ENCODE measurements around the gene NMNAT2. TPM values are rescaled to one million over a fixed set of nuclear protein-coding genes. Genes with fewer than 3 reads are reported as not detected.

The NMNAT2 gene
- total RNA-seq, 1 donor from 2014 or later = not detected

DNA sequence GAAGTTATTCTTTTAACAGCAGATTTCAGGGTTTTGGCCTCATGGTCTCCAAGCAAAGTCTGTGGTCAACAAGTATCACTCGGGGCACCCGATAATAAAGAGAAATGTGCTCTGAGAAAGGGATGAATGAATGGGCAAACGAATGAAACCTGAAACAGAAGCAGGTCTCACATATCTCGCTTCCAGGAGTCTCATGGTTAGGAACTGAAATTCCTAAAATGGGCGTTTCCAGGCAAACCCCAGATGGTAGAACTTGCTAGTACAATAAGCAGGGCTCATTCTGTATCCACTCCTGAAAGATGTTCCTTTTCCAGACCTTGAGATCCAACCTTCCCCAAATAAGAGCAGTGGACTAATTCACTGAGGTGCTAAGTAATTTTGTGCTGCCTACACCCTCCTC lies 144.9 kb downstream of the NMNAT2 start:
- Mint-ChIP-seq H3K9me3 (no peaks in the 10 kb centered on the region), H3K27ac (no peak overlapping the region), H3K4me1 (ENCODE audit: low read depth) (no peaks in the 10 kb centered on the region), H3K36me3 (ENCODE audit: low read depth) (no peaks in the 10 kb centered on the region), H3K4me3 (ENCODE audit: low read depth) (no peak overlapping the region), H3K27me3 (ENCODE audit: low read depth) (peaks cover 3% of the 10 kb centered on the region)
- no peak for DNase-seq (ENCODE audit: low spot score)
- intact Hi-C loops (cut with micrococcal nuclease) = no loop called here

DNA sequence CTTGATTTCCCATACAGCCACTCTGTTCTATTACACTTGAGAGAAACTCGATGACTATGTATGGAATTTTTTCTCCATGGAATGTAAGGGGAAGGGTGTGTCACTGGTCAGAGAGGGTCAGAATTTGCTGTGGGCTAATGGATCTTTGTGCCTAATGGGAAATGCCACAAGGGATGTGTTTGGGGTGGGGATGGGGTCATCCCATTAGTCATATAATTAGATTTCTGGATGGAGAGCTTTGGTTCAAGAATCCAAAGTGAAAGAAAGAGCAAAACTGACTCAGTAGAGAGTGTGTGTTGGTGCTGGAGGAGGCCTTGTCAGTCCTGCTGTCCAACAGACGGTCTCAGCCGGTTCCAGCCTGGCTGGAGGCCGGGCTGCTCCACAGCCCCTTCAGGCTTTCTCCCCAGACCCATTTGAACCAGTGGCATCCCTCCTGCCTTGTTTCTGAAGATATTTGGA lies 145.8 kb downstream of the NMNAT2 start:
- Mint-ChIP-seq H3K9me3 (no peaks in the 10 kb centered on the region), H3K27me3 (ENCODE audit: low read depth) (peaks cover 3% of the 10 kb centered on the region), H3K4me1 (ENCODE audit: low read depth) (no peaks in the 10 kb centered on the region), H3K36me3 (ENCODE audit: low read depth) (no peaks in the 10 kb centered on the region), H3K27ac (no peak overlapping the region), H3K4me3 (ENCODE audit: low read depth) (no peak overlapping the region)
- no peak for DNase-seq (ENCODE audit: low spot score)
- intact Hi-C loops (cut with micrococcal nuclease) = no loop called here

DNA sequence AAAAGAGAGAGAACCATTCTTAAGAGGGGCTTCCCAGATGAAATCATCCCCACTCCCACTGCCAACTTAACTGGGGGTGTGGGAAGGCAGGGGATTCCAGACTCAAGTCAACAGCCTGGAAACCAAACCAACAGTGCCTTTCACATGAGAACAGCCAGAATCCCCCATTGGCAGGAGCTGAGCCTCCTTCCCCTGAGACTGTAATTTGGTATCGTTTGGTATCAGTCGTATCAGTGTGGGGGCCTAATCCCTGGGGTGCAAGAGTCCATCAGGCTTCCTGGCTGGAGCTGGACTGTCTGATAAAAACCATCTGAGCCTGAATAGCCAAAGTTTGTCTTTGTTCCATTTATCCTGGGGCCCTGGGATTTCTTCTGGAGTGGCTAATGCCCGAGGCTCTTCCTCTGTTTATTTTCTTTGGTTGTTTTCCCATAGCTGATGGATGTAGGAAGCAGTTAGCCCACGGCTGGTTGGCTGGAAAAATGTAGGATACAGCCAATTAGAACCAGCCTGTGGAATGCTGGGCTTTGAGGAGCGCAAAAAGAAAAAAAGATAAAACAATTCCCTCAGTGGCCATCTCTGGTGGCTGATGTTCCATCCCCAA lies 147.5 kb downstream of the NMNAT2 start:
- no peaks in the 10 kb centered on the region for H3K9me3 Mint-ChIP-seq
- no peaks in the 10 kb centered on the region for H3K4me1 Mint-ChIP-seq (ENCODE audit: low read depth)
- H3K27me3 Mint-ChIP-seq (ENCODE audit: low read depth) = peaks cover 3% of the 10 kb centered on the region
- no peak for DNase-seq (ENCODE audit: low spot score)
- no peak overlapping the region for H3K4me3 Mint-ChIP-seq (ENCODE audit: low read depth)
- no peak overlapping the region for H3K27ac Mint-ChIP-seq
- H3K36me3 Mint-ChIP-seq (ENCODE audit: low read depth) = no peaks in the 10 kb centered on the region
- intact Hi-C loops (cut with micrococcal nuclease) = no loop called here

DNA sequence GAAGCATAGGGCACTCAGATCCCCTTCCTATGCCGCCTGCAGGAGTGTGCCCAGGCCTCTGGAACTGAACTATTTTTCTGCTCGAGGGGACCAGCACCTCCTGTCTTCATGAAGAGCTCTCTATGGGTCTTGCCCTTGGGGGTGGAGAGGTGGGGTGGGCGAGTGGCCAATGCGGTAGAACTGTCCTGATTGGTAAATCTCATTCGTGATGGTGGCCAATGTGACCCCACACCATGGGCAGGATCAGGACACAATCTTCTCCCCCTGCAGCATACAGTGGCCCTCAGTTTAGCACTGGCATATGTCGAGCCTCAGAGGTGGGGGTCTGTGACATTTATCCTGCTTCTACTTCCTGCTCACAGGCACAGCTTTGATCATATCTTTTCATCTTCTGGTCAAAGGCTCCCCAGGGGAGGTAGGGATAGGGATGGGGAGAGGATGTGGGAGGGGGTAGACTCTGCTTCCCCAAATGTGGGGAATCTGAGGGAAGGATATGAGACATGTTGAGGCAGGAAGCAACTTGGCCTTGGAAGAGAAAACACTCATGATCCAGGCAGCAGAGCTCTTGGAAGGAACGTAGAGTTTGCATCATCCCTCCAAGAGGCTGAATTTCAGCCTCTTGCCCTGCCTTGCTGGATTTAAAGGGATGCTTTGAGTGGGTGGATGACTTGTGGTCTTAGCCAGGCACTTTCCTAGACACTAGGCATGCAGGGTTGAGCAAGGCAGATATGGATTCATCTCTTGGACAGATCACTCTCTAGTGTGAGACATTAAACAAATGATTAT lies 150.3 kb downstream of the NMNAT2 start:
- Mint-ChIP-seq H3K9me3 (no peaks in the 10 kb centered on the region), H3K4me3 (ENCODE audit: low read depth) (no peak overlapping the region), H3K27ac (no peak overlapping the region), H3K27me3 (ENCODE audit: low read depth) (peaks cover 3% of the 10 kb centered on the region), H3K36me3 (ENCODE audit: low read depth) (no peaks in the 10 kb centered on the region), H3K4me1 (ENCODE audit: low read depth) (no peaks in the 10 kb centered on the region)
- intact Hi-C loops (cut with micrococcal nuclease) = no loop called here
- DNase-seq (ENCODE audit: low spot score) = no peak

DNA sequence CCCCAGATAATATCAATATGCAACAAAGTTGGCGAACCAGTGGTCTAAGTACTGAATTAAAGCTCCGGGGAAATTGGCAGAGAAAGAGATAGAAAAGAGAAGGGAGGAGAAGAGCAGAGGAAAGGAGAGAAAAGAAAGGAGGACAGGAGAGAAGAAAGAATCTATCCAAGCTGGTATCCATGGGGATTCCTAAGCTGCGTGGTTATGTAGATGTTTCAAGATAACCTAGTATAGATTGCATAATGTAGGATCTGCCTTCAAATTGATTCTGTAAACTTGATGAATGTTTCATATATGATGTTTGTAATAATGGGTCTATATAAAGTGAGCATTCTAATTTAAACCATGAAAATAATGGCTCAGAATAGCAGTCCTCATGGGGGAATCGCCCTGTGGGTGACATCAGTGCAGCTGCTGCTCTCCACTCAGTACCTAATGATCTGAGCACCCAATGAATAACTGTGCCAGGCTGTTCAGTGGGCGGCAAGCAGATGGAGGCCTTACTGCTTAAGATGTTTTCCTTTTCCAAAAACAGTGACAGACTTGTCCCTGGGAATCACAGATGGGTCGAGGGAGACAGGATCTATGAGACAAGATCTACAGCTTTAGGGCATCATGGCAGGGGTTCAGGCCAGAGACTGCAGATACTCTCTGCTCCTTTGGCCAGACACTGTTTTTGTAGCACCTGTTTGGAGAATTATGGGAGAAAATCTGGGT lies 154.1 kb downstream of the NMNAT2 start:
- no peaks in the 10 kb centered on the region for H3K27me3 Mint-ChIP-seq (ENCODE audit: low read depth)
- H3K27ac Mint-ChIP-seq = no peak overlapping the region
- no peaks in the 10 kb centered on the region for H3K4me1 Mint-ChIP-seq (ENCODE audit: low read depth)
- no peaks in the 10 kb centered on the region for H3K36me3 Mint-ChIP-seq (ENCODE audit: low read depth)
- no peaks in the 10 kb centered on the region for H3K9me3 Mint-ChIP-seq
- no peak for DNase-seq (ENCODE audit: low spot score)
- intact Hi-C loops (cut with micrococcal nuclease) = no loop called here
- H3K4me3 Mint-ChIP-seq (ENCODE audit: low read depth) = no peak overlapping the region

DNA sequence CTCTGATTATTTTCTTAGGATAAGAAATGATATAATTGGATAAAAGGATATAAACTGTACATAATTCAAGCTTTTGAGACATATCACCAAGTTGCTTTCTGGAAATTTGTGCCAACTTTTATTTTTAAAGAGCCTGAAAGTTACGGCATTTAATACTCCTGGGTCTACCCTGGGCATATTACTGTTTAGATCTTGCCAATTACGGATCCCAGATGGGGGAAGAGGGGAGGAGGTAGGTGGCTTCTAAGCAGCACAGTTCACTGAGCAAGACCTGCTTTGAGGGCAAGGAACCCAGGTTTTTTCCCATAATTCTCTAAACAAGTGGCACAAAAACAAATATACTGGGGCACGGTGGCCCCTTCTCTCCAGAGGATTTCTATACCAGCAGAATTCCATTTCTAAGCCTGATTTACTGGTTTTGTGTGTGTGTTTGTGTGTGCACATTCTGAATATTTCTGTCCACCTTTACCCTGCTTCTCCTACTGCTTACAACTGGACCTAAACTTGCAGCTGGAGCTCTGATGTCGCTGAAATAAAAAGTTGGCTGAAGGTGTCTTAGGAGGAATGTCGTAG lies 155.5 kb downstream of the NMNAT2 start:
- H3K27ac Mint-ChIP-seq = no peak overlapping the region
- H3K27me3 Mint-ChIP-seq (ENCODE audit: low read depth) = no peaks in the 10 kb centered on the region
- DNase-seq (ENCODE audit: low spot score) = no peak
- H3K4me1 Mint-ChIP-seq (ENCODE audit: low read depth) = no peaks in the 10 kb centered on the region
- no peaks in the 10 kb centered on the region for H3K36me3 Mint-ChIP-seq (ENCODE audit: low read depth)
- no peak overlapping the region for H3K4me3 Mint-ChIP-seq (ENCODE audit: low read depth)
- intact Hi-C loops (cut with micrococcal nuclease) = no loop called here
- no peaks in the 10 kb centered on the region for H3K9me3 Mint-ChIP-seq

DNA sequence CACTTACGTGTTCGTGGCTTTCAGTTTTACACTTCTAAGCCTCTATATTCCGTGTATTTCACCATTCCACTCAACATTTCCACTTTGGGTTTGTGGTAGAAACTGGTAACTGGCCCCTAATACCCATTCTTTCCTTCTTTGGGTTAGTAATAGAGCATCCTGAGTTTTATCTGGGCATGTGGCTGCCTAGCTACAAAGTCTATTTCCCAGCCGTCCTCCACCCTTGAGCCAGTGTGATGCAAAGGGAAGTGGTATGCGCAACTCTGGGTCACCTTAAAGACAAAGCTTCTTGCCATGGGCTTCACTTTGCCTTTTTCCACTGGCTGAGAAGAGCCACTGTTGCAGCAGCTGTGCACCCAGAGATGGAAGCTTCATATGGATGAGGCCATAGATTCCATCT lies 158.3 kb downstream of the NMNAT2 start:
- Mint-ChIP-seq H3K27ac (no peak overlapping the region), H3K27me3 (ENCODE audit: low read depth) (no peaks in the 10 kb centered on the region), H3K36me3 (ENCODE audit: low read depth) (no peaks in the 10 kb centered on the region), H3K9me3 (no peaks in the 10 kb centered on the region), H3K4me1 (ENCODE audit: low read depth) (no peaks in the 10 kb centered on the region), H3K4me3 (ENCODE audit: low read depth) (no peak overlapping the region)
- intact Hi-C loops (cut with micrococcal nuclease) = no loop called here
- no peak for DNase-seq (ENCODE audit: low spot score)

DNA sequence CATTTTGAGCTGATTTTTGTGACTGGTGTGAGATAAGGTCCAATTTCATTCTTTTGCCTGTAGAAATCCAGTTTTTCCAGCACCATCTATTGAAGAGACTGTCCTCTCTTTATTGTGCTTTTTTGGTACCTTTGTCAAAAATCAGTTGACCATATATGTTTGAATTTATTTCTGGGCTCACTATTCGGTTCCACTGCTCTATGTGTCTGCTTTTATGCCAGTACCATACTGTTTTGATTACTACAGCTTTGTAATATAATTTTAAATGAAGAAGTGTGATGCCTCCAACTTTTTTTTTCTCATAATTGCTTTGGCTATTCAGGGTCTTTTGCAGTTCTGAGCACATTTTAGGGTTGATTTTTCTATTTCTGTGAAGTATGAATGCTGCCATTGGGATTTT lies 163.1 kb downstream of the NMNAT2 start:
- intact Hi-C loops (cut with micrococcal nuclease) = no loop called here
- Mint-ChIP-seq H3K36me3 (ENCODE audit: low read depth) (no peaks in the 10 kb centered on the region), H3K4me3 (ENCODE audit: low read depth) (no peak overlapping the region), H3K4me1 (ENCODE audit: low read depth) (no peaks in the 10 kb centered on the region), H3K27me3 (ENCODE audit: low read depth) (no peaks in the 10 kb centered on the region), H3K27ac (no peak overlapping the region), H3K9me3 (no peaks in the 10 kb centered on the region)
- DNase-seq (ENCODE audit: low spot score) = no peak

DNA sequence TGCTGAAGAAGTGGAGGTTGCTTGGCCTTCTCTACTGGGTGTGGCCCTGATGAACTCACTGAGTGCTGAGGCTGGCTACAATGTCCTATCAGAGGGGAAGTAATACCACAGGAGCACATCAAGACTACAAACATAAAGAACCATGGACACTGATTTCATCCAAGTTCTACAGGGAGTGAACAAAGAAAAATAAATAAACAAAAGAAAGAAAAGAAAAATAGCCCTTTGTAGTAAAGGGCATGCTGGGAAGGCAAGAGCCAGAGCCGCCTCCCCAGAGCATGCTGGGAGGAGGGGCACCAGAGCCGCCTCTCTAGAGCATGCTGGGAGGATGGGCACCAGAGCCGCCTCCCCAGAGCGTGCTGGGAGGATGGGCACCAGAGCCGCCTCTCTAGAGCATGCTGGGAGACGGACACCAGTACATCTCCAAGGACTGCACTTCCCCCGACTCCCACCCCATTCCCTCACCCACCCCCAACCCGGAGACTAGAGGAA lies 166.2 kb downstream of the NMNAT2 start:
- Mint-ChIP-seq H3K4me1 (ENCODE audit: low read depth) (no peaks in the 10 kb centered on the region), H3K4me3 (ENCODE audit: low read depth) (no peak overlapping the region), H3K9me3 (no peaks in the 10 kb centered on the region), H3K27ac (no peak overlapping the region), H3K27me3 (ENCODE audit: low read depth) (peaks cover 3% of the 10 kb centered on the region), H3K36me3 (ENCODE audit: low read depth) (no peaks in the 10 kb centered on the region)
- no peak for DNase-seq (ENCODE audit: low spot score)
- intact Hi-C loops (cut with micrococcal nuclease) = no loop called here

DNA sequence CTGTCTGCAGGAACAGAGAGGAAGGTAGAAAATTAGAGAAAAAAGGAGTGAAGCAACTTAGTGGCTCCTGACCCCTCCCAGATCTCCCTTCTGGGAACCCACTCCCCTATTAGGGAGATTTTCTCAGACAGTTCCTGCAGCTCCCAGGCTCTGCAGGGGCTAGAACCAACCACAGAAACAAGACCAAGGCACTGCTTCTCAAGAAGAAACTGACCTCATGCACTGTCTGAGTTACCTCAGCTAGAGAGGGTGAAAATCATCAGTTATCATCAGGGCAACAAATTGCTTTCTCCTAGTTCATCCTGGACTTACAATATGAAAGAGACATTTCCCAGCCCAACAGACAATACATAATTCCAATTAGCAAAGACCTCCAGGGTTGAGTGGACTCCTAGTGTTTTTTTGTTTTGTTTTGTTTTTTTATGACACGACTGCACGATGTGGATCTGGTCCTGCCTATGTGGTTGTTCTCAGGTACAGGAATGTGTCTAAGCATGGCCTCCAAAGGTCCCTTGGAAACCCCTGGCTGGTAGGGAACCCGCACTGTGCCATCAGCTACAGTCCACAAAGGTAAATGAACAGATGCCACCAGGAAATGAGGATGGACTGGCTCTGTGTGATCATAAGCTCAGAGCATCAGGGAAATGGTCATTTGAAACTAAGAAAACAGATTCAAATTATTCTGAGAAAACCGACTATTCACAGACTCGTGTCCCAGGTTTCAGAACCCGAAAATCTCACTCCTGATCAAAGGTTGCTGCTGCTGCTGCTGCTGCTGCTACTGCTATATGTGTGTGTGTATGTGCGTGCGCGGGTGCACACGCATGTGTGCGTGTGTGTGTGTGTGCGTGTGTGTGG lies 166.8 kb downstream of the NMNAT2 start:
- intact Hi-C loops (cut with micrococcal nuclease) = no loop called here
- H3K4me1 Mint-ChIP-seq (ENCODE audit: low read depth) = no peaks in the 10 kb centered on the region
- no peak for DNase-seq (ENCODE audit: low spot score)
- peaks cover 3% of the 10 kb centered on the region for H3K27me3 Mint-ChIP-seq (ENCODE audit: low read depth)
- H3K4me3 Mint-ChIP-seq (ENCODE audit: low read depth) = no peak overlapping the region
- no peaks in the 10 kb centered on the region for H3K9me3 Mint-ChIP-seq
- H3K27ac Mint-ChIP-seq = no peak overlapping the region
- no peaks in the 10 kb centered on the region for H3K36me3 Mint-ChIP-seq (ENCODE audit: low read depth)

DNA sequence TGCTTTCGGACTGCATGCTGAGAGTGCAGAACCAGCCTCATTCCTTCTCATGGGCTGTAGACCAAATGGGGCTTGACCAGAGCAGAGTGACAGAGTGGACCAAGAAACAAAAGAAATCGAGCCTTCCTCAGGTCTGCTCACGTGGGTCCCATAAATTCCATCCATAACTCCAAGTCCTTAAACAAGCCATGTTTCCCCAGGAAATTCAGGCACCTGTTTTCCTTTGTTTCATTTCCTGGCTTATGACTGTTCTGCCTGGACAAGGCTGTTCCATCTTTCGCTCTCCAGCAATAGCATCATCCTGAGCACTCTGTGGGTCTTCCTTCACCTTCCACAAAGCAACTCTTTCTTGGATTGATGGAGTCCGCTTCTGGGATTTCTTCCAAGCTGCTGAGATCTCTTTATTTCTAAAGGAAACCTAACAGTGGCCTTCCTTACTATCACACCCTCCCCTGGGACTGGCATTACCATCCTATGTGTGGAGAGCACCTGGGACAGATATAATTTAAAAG lies 168.2 kb downstream of the NMNAT2 start:
- no peak overlapping the region for H3K4me3 Mint-ChIP-seq (ENCODE audit: low read depth)
- H3K9me3 Mint-ChIP-seq = no peaks in the 10 kb centered on the region
- H3K27ac Mint-ChIP-seq = no peak overlapping the region
- intact Hi-C loops (cut with micrococcal nuclease) = no loop called here
- no peaks in the 10 kb centered on the region for H3K4me1 Mint-ChIP-seq (ENCODE audit: low read depth)
- DNase-seq (ENCODE audit: low spot score) = no peak
- H3K36me3 Mint-ChIP-seq (ENCODE audit: low read depth) = no peaks in the 10 kb centered on the region
- peaks cover 3% of the 10 kb centered on the region for H3K27me3 Mint-ChIP-seq (ENCODE audit: low read depth)
